ENCODE data around the gene HBD.

The HBD gene

DNA sequence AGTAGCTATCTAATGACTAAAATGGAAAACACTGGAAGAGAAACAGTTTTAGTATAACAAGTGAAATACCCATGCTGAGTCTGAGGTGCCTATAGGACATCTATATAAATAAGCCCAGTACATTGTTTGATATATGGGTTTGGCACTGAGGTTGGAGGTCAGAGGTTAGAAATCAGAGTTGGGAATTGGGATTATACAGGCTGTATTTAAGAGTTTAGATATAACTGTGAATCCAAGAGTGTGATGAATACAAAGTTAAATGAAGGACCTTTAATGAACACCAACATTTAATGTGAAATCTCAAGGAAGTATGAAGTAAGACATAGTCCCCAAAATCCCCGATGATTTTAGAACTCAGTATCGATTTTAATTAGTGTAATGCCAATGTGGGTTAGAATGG lies 3.1 kb upstream of the HBD start:
- TF ChIP-seq, protein P1, sequence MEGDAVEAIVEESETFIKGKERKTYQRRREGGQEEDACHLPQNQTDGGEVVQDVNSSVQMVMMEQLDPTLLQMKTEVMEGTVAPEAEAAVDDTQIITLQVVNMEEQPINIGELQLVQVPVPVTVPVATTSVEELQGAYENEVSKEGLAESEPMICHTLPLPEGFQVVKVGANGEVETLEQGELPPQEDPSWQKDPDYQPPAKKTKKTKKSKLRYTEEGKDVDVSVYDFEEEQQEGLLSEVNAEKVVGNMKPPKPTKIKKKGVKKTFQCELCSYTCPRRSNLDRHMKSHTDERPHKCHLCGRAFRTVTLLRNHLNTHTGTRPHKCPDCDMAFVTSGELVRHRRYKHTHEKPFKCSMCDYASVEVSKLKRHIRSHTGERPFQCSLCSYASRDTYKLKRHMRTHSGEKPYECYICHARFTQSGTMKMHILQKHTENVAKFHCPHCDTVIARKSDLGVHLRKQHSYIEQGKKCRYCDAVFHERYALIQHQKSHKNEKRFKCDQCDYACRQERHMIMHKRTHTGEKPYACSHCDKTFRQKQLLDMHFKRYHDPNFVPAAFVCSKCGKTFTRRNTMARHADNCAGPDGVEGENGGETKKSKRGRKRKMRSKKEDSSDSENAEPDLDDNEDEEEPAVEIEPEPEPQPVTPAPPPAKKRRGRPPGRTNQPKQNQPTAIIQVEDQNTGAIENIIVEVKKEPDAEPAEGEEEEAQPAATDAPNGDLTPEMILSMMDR (IDR thresholded peaks at IDR 0.05): no peak

DNA sequence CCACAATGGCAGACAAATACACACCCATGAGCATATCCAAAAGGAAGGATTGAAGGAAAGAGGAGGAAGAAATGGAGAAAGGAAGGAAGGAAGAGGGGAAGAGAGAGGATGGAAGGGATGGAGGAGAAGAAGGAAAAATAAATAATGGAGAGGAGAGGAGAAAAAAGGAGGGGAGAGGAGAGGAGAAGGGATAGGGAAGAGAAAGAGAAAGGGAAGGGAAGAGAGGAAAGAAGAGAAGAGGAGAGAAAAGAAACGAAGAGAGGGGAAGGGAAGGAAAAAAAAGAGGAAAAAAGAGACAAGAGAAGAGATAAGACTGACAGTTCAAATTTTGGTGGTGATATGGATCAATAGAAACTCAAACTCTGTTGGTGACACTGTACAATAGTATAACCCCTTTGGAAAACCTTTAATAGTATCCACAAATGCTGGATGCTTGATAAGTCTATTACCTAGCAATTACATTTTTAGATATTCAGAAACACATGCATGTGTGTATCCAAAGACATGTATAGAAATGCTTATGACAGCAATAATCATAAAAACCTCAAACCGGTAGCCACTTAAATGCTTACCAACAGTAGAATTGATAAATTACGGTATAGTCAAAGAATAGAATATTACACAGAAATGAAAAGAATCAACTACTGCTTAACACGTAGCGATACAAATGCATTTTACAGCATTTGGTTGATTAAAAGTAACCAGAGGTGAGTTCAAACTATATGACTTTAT lies 1.2 kb upstream of the HBD start:
- TF ChIP-seq, protein P1 (IDR thresholded peaks at IDR 0.05): no peak

DNA sequence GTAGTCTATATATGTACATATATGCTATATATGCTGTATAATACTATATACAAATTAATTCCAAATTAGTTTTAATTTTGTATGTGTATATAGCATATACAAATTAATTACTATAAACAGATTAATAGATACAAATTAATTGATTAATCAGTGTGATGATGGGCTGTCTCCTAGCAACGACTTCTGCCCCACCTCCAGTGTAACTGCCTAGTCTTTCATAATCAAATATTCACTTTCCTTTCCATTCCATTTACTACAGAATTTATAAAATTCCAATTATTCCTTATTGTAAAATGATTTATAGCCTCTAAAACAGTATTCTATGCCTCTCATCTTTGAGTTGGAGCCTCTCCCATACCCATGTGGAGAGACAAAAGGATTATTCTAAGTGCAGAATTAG lies 976 bp downstream of the HBD start:
- TF ChIP-seq, protein P1 (IDR thresholded peaks at IDR 0.05): no peak

DNA sequence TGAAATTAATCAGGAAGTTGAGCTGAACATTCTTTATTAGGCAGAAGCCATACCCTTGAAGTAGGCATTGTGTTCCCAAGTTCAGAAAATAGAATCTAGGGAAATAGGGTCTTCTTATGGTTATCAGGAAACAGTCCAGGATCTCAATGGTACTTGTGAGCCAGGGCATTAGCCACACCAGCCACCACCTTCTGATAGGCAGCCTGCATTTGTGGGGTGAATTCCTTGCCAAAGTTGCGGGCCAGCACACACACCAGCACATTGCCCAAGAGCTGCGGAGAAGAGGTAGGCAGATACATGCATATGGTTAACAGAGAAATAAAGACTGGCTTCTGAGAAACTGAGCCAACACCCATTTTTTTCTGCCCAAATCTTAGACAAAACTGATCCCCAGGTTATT lies 1.5 kb downstream of the HBD start:
- TF ChIP-seq, protein P1 (IDR thresholded peaks at IDR 0.05): no peak

DNA sequence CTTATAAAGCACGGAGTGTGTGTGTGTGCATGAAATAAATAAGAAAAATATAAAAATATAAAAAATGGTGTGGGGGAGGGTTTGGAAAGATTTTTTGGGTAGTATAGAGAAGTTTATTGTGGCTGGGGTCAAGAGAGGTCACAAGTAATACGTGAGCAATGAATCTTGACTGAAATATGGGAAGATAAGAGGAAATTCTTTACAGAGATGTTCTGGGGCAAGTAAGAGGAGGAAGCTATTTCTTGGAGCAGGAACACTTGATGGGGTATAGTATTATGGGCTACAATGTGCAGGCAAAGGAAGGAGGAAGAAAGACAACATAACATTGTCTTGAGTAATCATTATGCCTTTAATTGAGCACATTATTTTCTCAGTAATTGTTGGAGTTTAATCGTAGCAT lies 2.1 kb downstream of the HBD start:
- TF ChIP-seq, protein P1 (IDR thresholded peaks at IDR 0.05): no peak

DNA sequence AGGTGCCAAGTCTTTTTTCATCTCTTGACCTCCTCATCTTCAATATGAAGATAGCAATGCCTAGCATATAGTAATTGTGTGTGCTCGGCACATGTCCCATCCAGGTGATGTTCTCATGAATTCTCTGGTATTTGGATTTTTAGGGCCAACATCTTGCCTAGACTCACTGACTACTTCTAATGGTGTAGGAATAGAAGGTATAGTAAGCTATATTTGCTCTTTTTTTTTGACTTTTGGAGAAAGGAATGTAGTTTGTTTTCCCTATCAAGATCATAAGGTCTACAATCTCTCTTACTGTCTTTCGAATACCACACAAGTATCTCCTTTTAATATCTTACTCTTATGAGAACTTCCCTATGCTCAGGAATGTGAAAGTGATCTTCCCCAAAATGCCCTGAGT lies 3.2 kb downstream of the HBD start:
- TF ChIP-seq, protein P1 (IDR thresholded peaks at IDR 0.05): no peak

DNA sequence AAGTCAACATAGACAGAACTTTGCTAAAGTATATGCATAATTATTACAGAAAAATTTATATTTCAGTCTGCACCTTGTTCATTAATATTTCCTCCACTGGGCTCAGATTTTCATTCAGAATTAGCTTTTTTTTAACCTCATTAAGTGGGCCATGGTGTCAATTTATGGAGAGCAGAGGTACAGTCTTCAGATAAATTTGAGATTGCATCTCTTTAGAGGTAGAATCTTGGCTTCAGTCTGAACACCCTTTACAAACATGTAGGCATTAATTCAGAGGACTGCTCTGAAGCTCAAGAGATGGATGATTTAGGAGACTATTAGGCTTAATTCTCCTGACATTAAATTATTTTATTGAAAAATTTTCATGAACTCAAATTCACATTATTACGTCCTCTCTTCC lies 4.0 kb downstream of the HBD start:
- TF ChIP-seq, protein P1 (IDR thresholded peaks at IDR 0.05): no peak

DNA sequence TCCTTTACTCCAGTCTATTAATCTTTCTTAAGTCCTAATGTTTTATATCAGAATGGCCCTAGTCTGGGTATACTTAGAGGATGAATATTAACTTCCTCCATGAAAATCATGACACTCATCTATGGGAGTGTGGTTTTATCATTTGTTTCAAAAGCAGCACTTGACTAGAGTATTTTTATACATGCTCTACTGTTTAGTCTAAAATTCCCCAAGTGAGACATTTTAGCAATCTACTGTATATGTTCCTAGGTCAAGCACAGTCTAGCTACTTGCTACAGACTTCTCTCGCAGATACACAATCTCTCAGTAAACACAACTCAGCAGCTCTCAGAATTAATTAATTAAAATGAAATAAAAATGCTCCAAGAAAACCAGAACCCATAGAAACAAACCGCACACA lies 4.5 kb downstream of the HBD start:
- TF ChIP-seq, protein P1 (IDR thresholded peaks at IDR 0.05): no peak
